ENCODE results near the gene RWDD4.
A peak's percentile ranks its signal among the peaks of the same experiment; 100 is the strongest.

The RWDD4 gene

DNA sequence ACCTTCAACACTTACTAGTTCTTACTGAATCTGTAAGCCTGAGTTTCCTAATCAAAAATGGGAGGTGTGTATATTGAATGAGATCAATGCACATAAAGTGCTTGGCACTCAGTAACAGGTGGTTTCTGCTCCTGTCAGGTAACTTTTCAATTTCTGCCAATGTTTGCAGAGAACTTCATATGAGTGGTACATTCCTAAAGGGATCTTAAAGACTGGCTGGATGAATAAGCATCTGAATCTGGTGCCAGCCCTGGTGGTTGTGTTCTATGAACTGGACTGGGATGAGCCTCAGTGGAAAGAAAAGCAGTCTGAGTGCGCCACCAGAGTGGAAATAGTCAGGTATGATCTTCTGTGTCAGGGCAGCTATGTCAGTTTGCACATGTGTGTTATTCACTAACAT is 7.1 kb upstream of the RWDD4 start:
- no peak overlapping the region for H3K4me3 ChIP-seq (ENCODE audit: control insufficient read depth, low read depth, low read length)
- TF ChIP-seq, protein P1, sequence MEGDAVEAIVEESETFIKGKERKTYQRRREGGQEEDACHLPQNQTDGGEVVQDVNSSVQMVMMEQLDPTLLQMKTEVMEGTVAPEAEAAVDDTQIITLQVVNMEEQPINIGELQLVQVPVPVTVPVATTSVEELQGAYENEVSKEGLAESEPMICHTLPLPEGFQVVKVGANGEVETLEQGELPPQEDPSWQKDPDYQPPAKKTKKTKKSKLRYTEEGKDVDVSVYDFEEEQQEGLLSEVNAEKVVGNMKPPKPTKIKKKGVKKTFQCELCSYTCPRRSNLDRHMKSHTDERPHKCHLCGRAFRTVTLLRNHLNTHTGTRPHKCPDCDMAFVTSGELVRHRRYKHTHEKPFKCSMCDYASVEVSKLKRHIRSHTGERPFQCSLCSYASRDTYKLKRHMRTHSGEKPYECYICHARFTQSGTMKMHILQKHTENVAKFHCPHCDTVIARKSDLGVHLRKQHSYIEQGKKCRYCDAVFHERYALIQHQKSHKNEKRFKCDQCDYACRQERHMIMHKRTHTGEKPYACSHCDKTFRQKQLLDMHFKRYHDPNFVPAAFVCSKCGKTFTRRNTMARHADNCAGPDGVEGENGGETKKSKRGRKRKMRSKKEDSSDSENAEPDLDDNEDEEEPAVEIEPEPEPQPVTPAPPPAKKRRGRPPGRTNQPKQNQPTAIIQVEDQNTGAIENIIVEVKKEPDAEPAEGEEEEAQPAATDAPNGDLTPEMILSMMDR (IDR thresholded peaks at IDR 0.05; ENCODE audit: control insufficient read depth, insufficient read depth, low read depth, low read length, missing control alignments), result no peak
- no peak for DNase-seq (ENCODE audit: low read depth)

DNA sequence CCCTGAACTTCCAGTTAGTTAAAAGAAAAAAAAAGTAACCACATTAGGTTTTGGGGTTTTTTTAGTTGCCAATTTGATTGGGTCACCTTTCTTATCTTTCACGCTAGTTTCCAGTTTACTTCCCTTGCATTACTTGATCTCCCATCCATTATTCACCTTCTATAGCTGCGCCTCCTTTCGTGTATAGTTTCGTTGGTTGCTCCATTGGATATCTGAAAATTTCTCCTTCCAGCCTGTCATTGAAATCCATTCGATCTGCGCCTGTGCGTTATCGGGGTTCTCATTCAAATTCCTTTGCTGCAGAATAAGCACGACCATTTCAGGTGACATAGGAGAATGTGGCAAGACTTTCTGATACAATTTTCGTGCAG is 872 bp upstream of the RWDD4 start:
- peak overlapping the region; percentile 62 for H3K4me3 ChIP-seq (ENCODE audit: control insufficient read depth, low read depth, low read length)
- TF ChIP-seq, protein P1 (IDR thresholded peaks at IDR 0.05; ENCODE audit: control insufficient read depth, insufficient read depth, low read depth, low read length, missing control alignments), result no peak
- DNase-seq (ENCODE audit: low read depth), result no peak

DNA sequence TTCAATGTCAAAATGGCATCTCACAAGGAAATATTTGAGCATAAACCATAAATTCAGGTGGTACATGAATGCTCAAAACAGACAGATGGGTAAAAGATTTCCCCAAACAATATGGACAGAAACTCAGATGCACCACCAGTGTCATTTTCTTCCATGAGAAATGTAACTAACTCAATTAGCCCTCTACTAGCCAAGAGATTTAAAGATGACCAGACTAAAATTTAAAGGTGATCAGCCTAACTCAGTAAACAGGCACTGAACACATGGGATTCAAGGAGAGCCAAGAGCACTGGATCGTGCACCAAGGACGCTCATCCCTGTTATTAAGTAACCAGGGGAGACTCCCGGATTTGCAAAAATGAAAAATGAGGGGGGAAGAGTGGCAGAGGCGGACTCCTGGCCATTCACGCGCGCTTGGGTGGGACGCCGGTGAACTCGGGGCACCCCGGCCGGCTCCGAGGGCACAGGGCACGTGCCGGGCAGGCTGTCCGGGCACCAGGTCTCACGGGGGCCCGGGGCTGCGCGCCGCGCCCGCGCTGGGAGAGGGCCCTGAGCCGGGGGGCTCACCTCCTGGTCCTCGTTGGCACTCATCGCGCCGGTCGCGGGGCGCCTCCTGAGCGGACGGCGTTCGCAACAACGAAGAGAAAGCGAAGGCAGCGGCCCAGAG is 490 bp downstream of the RWDD4 start:
- peak overlapping the region; percentile 64 for H3K4me3 ChIP-seq (ENCODE audit: control insufficient read depth, low read depth, low read length)
- TF ChIP-seq, protein P1 (IDR thresholded peaks at IDR 0.05; ENCODE audit: control insufficient read depth, insufficient read depth, low read depth, low read length, missing control alignments), result no peak
- no peak for DNase-seq (ENCODE audit: low read depth)

DNA sequence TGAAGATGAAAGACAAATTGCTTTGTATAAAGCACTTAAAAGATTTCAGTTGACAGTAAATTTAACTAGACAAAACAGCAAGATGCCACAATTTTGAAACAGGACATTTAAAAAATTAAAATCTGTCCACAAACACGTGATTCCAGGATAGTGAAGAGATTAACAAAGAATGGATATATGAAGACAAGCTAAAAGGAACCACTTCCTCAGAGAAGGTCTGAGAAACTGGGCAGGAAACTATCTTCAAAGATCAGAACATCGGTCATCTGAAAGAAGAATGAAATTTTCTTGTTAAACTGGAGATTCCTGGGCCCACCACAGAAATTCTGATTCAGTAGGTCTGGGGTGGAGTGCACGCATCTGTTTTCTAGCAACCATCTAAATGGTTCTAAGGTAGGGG is 1.4 kb downstream of the RWDD4 start:
- no peak for DNase-seq (ENCODE audit: low read depth)
- H3K4me3 ChIP-seq (ENCODE audit: control insufficient read depth, low read depth, low read length), result peak overlapping the region; percentile 64

DNA sequence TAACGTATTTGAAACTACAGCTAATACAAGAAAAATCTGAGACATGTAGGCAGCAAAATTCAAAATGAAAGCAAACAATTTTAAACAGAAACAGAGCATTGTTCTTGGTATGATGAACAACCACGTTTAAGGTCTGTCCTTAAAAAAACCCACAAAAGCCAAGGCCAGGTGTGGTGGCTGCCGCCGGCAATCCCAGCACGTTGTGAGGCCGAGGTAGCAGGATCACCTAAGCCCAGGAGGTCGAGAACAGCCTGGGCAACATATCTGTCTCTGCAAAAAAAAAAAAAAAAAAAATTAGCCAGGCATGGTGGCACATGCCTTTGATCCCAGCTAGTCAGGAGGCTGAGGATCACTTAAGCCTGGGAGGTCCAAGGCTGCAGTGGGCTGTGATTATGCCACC is 13.7 kb downstream of the RWDD4 start:
- no peak overlapping the region for H3K4me3 ChIP-seq (ENCODE audit: control insufficient read depth, low read depth, low read length)
- no peak for DNase-seq (ENCODE audit: low read depth)
- TF ChIP-seq, protein P1 (IDR thresholded peaks at IDR 0.05; ENCODE audit: control insufficient read depth, insufficient read depth, low read depth, low read length, missing control alignments), result no peak

More for the DNA sequence above, 1.4 kb downstream of the RWDD4 start:
- TF ChIP-seq, protein P1 (IDR thresholded peaks at IDR 0.05; ENCODE audit: control insufficient read depth, insufficient read depth, low read depth, low read length, missing control alignments), result no peak

DNA sequence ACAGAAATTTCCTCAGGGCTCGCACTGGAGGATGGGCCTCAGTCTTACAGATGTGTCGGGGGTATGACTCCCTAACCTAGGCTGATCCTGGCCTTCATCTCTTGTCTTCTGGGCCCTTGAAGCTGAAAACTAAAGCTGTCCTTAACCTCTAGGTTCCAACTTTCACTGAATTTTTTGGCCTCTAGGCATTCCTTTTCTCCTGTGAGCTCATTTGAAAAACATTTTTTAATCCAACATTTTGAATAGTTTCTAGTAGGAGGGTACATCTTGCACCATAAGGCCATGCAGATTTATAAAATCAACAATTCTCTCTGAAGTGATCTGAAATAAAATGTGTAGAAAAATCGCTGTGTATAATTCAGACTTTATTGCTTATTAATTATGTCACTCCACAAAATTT is 19.7 kb downstream of the RWDD4 start:
- no peak for DNase-seq (ENCODE audit: low read depth)
- TF ChIP-seq, protein P1 (IDR thresholded peaks at IDR 0.05; ENCODE audit: control insufficient read depth, insufficient read depth, low read depth, low read length, missing control alignments), result no peak

More for the DNA sequence above, 19.7 kb downstream of the RWDD4 start:
- H3K4me3 ChIP-seq (ENCODE audit: control insufficient read depth, low read depth, low read length), result no peak overlapping the region

All from AG09309 (cell line).